Measurements from ENCODE around the gene CFAP61.

DNA sequence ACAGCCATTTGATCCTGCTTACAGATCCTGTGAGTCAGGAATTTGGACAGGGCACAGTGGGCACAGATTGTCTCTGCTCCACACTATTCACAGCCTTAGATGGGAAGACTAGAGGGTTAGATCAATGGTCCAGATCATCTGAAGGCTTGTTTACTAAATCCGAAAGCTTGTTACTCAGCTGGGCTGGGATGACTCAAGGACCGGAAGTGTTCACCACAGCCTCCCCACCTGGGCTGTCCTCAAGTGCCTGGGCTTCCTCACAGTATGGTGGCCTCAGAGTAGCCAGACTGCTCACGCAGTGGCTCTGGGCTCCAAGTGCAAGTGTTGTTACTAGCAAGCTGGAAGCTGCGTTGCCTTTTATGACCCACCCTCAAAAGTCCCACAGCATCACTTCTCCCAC lies 240.1 kb downstream of the CFAP61 start:
- TF ChIP-seq, protein P1, sequence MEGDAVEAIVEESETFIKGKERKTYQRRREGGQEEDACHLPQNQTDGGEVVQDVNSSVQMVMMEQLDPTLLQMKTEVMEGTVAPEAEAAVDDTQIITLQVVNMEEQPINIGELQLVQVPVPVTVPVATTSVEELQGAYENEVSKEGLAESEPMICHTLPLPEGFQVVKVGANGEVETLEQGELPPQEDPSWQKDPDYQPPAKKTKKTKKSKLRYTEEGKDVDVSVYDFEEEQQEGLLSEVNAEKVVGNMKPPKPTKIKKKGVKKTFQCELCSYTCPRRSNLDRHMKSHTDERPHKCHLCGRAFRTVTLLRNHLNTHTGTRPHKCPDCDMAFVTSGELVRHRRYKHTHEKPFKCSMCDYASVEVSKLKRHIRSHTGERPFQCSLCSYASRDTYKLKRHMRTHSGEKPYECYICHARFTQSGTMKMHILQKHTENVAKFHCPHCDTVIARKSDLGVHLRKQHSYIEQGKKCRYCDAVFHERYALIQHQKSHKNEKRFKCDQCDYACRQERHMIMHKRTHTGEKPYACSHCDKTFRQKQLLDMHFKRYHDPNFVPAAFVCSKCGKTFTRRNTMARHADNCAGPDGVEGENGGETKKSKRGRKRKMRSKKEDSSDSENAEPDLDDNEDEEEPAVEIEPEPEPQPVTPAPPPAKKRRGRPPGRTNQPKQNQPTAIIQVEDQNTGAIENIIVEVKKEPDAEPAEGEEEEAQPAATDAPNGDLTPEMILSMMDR (IDR thresholded peaks at IDR 0.05), result no peak
- no peak for TF ChIP-seq POLR2A (IDR thresholded peaks at IDR 0.05)
